SK-N-DZ (cell line): Measurements from ENCODE around the gene EVA1C.
"Not testable (repeated sequence)": the region's sequence is repeated elsewhere in the genome, so short reads cannot be mapped to it uniquely, and the experiment has no call there.

Experiments
- DNase-seq: peaks from one replicate; pipeline ENCODE4 v3.0.0-alpha.2; 2015; ENCODE audit warnings: low spot score

Gene EVA1C

GRCh38 chr21:32499249-32500055 lies 86.9 kb downstream of the EVA1C start:
- DNase-seq: no peak

GRCh38 chr21:32503641-32504040 lies 91.1 kb downstream of the EVA1C start:
- DNase-seq: not testable (repeated sequence)

- DNase-seq: not testable (repeated sequence)
These were observed 93.3 kb downstream of the EVA1C start for GRCh38 chr21:32505767-32506166.

GRCh38 chr21:32506411-32506965 lies 94.0 kb downstream of the EVA1C start:
- DNase-seq: not testable (repeated sequence)

- DNase-seq: no peak
These were observed 94.9 kb downstream of the EVA1C start for GRCh38 chr21:32507342-32507919.

- DNase-seq: not testable (repeated sequence)
These were observed 95.5 kb downstream of the EVA1C start for GRCh38 chr21:32508036-32508435.

GRCh38 chr21:32508558-32508957 lies 96.1 kb downstream of the EVA1C start:
- DNase-seq: no peak

- not testable (repeated sequence) for DNase-seq
These were observed 96.5 kb downstream of the EVA1C start for GRCh38 chr21:32508975-32509374.

GRCh38 chr21:32514275-32515055 lies 102.0 kb downstream of the EVA1C start:
- DNase-seq: no peak

- no peak for DNase-seq
These were observed 103.4 kb downstream of the EVA1C start for GRCh38 chr21:32515874-32516273.

GRCh38 chr21:32516756-32517649 lies 104.5 kb downstream of the EVA1C start:
- DNase-seq: no peak

- DNase-seq: no peak
These were observed 107.7 kb downstream of the EVA1C start for GRCh38 chr21:32519945-32520874.

GRCh38 chr21:32520875-32521735 lies 108.6 kb downstream of the EVA1C start:
- DNase-seq: no peak

GRCh38 chr21:32521736-32522355 lies 109.3 kb downstream of the EVA1C start:
- DNase-seq: no peak

- DNase-seq: no peak
These were observed 111.0 kb downstream of the EVA1C start for GRCh38 chr21:32523463-32523862.

- DNase-seq: no peak
These were observed 111.6 kb downstream of the EVA1C start for GRCh38 chr21:32523988-32524719.

GRCh38 chr21:32525282-32525681 lies 112.8 kb downstream of the EVA1C start:
- no peak for DNase-seq

- DNase-seq: no peak
These were observed 117.2 kb downstream of the EVA1C start for GRCh38 chr21:32529679-32530078.
